ENCODE data around the gene RPF1. TPM values are rescaled to one million over a fixed set of nuclear protein-coding genes. Genes with fewer than 3 reads are reported as not detected.
"Not testable (repeated sequence)": the region's sequence is repeated elsewhere in the genome, so short reads cannot be mapped to it uniquely, and the experiment has no call there.

Gene RPF1, protein sequence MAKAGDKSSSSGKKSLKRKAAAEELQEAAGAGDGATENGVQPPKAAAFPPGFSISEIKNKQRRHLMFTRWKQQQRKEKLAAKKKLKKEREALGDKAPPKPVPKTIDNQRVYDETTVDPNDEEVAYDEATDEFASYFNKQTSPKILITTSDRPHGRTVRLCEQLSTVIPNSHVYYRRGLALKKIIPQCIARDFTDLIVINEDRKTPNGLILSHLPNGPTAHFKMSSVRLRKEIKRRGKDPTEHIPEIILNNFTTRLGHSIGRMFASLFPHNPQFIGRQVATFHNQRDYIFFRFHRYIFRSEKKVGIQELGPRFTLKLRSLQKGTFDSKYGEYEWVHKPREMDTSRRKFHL
- total RNA-seq (2014; rRNA removed; shearing (Covaris generic)), result 79.8 and 88.9 TPM in 2 replicates
- 31.6 and 41.7 TPM in 2 replicates for polyA plus RNA-seq (2014; cell fraction: nucleus; rRNA removed)

GRCh38 chr1:84478876-84479868 lies at the start of gene RPF1:
TSS of gene RPF1 (plus strand) at chr1:84479266. CDS start at chr1:84479282, 16 bp downstream.
- peak; percentile 73 for DNase-seq (ENCODE audit: extremely low read depth, low read depth)

DNA sequence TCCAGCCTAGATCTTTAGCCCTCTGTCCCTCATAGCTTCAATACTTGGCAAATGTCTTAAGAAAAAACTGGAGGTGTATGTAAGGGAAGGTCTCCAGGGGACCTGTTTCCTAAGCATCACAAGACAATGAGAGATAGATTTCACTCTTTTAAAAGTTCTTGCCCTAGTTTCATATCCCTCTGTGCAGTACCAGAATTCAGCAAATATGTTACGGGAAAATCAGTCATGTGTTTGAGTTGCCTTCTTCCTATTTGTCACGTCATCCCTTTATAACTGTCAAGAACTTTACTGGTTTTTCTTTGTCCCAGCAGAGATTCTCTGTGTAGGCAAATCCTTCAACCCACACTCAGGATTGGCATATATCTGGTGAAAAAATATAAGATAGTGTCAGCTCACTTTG lies 48.5 kb upstream of the RPF1 start:
- no peak for DNase-seq (ENCODE audit: extremely low read depth, low read depth)

GRCh38 chr1:84433258-84434080 lies 45.6 kb upstream of the RPF1 start:
- DNase-seq (ENCODE audit: extremely low read depth, low read depth), result peak; percentile 68

DNA sequence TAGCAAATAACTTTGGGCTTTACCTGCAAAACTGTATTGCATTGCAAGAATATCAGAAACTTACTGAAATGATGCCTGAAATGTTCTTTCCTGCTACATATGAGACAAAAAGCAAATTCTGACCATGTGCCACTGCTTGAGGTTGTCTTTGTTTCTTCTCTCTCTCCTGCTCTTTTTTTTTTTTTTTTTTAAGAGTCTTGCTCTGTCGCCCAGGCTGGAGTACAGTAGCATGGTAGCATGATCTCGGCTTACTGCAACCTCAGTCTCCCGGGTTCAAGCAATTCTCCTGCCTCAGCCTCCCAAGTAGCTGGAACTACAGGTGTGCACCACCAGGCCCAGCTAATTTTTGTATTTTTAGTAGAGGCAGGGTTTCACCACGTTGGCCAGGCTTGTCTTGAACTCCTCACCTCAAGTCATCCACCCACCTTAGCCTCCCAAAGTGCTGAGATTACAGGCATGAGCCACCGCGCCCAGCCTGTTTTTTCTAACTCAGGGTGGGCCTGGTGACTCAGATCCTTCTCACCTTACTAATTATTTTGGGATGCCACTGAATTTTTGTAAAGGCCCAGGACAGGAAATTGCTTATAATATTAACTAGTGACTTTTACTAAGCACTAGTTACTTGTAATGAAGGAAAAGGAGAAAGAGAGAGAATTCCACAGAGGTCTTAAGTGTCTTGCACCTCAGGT lies 44.8 kb upstream of the RPF1 start:
- DNase-seq (ENCODE audit: extremely low read depth, low read depth), result no peak

DNA sequence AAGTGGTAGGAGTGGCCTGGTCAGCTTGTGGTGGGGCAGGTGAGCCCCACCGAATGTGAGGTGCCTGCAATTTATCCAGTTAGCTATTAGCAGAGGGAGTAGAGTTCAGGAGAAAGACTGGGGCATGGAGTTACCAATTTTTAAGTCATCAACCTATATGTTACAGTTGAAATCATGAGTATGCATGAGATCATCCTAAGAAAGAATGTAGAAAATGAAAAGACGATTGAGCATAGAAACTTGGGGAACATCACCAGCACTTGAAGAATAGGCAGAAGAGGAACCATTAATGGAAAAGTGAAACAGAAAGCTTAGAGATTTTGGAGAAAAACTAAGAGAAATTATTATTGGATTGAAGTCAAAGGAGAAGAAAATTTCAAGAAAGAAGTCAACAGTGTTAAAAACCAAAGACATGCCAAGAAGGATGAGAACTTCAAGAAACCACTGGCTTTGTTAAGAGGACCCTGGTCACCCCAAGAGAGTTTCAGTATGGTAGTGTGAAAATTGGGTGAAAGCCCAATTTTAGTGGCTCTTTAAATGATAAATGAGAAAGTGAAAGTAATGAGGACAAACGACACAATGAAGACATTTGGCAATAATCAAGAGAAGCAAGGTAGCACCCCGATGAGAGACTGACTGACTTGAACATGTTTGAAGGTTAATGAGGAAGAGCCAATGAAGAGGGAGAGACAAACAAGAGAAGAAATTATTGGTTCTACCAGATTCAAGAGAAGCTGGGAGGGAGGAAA lies 44.1 kb upstream of the RPF1 start:
- DNase-seq (ENCODE audit: extremely low read depth, low read depth), result no peak

DNA sequence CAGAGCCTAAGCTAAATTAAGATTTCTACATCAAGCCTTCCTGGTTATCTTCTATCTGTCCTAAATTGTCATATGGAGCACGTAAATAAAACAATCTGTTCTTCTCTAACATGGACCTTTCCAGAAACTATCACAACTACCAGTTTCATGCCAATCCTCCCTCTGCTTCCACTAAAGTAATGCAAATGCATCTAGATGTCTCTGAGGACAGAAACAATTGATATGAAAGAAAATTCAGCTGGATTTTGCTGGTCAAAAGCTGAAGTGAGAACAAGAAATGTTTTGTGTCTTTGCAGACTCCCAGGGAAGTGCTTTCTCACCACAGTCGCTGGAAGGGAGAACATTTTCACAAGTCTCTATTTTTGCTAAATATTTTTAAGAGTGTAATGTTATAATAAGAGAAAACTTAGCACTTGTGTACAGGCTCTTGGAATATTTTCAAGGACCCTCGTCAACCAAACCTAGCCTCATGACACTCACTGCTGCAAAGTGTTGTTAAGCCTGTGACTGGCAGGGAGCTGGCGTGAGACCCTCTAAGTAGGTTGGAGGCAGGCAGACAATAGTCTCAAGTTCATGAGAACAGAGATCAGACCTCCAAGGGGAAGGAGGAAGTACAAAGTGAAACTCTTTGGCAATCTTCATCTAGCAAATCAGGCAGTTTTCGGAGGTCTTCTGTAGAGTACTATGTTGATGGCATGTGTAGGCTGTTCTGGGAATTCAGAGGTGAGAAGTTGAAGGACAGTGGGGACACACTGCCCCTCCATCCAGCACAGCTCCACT lies 42.0 kb upstream of the RPF1 start:
- DNase-seq (ENCODE audit: extremely low read depth, low read depth), result no peak

- peak; percentile 40 for DNase-seq (ENCODE audit: extremely low read depth, low read depth)
Observed at GRCh38 chr1:84442256-84442655, 36.8 kb upstream of the RPF1 start.

DNA sequence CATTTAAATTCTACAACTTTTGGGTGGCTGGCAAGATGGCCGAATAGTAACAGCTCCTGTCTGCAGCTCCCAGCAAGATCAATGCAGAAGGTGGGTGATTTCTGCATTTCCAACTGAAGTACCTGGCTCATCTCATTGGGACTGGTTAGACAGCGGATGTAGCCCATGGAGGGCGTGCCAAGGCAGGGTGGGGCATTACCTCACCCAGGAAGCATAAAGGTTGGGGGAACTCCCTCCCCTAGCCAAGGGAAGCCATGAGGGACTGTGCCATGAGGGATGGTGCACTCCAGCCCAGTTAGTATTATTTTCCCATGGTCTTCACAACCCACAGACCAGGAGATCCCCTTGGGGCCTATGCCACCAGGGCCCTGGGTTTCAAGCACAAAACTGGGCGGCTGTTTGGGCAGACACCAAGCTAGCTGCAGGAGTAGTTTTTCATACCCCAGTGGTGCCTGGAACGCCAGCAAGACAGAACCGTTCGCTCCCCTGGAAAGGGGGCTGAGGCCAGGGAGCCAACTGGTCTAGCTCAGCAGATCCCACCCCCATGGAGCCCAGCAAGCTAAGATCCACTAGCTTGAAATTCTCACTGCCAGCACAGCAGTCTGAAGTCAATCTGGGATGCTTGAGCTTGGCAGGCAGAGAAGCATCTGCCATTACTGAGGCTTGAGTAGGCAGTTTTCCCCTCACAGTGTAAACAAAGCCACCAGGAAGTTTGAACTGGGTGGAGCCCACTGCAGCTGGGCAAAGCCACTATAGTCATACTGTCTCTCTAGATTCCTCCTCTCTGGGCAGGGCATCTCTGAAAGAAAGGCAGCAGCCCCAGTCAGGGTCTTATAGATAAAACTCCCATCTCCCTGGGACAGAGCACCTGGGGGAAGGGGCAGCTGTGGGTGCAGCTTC lies 36.1 kb upstream of the RPF1 start:
- DNase-seq (ENCODE audit: extremely low read depth, low read depth), result not testable (repeated sequence)

- not testable (repeated sequence) for DNase-seq (ENCODE audit: extremely low read depth, low read depth)
Observed at GRCh38 chr1:84448704-84449103, 30.4 kb upstream of the RPF1 start.

- no peak for DNase-seq (ENCODE audit: extremely low read depth, low read depth)
Observed at GRCh38 chr1:84450910-84451309, 28.2 kb upstream of the RPF1 start.

GRCh38 chr1:84452436-84452835 lies 26.6 kb upstream of the RPF1 start:
- no peak for DNase-seq (ENCODE audit: extremely low read depth, low read depth)

DNA sequence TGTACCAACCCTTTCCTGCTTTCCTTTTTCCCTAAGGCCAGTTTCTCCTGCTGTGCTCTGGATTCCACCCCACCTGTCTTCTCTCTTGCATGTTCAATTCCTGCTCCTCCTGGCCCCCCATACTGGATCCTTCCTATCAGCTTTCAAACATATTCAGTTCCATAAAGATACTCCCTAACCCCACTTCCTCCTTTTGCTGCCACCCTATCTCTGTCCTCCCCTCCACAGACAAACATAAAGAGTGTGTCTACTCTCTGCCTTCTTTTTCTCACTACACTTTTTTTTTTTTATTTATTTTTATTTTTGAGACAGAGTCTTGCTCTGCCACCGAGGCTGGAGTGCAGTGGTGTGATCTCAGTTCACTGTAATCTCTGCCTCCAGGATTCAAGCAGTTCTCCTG lies 16.9 kb upstream of the RPF1 start:
- no peak for DNase-seq (ENCODE audit: extremely low read depth, low read depth)

GRCh38 chr1:84467298-84467697 lies 11.8 kb upstream of the RPF1 start:
- no peak for DNase-seq (ENCODE audit: extremely low read depth, low read depth)

DNA sequence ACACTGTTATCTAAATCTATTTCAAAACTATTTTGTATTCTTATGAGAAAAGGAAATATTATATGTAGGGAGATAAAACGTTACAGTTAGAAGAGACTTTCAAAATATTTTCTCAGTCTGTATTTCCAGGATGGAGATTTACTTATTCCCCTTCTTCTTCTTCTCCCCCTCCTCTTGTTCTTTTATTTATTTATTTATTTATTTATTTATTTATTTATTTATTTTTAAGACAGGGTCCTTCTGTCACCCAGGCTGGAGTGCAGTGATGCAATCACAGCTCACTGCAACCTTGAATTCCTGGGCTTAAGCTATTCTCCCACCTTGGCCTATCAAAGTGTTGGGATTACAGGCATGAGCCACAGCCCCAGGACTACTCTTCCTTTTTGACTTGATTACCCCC lies 2.8 kb upstream of the RPF1 start:
- DNase-seq (ENCODE audit: extremely low read depth, low read depth), result no peak

DNA sequence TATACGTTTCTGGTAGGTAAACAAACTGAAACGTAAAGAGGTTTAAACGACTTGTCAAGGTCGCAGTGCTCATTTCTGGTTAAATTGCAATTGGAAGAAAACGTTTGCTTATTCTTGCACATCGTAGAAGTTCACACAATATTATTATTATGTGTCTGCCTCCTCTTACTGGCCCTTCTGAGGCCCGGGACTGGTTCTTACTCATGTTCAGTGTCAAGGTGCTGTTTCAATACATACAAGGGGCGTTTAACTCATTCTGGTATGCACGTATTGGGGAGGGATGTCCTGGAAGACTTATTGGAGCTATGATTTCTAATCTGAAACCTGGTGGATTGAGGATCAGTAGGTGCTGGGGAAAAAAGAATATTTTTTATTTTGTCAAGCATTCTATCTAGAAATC lies 932 bp downstream of the RPF1 start:
- DNase-seq (ENCODE audit: extremely low read depth, low read depth), result no peak

GRCh38 chr1:84480650-84481049 lies 1.6 kb downstream of the RPF1 start:
- DNase-seq (ENCODE audit: extremely low read depth, low read depth), result no peak

- DNase-seq (ENCODE audit: extremely low read depth, low read depth), result no peak
Observed at GRCh38 chr1:84481317-84481716, 2.3 kb downstream of the RPF1 start.
